ENCODE results near the gene FAF2.
A peak's percentile ranks its signal among the peaks of the same experiment; 100 is the strongest.
"Not testable (repeated sequence)": the region's sequence is repeated elsewhere in the genome, so short reads cannot be mapped to it uniquely, and the experiment has no call there.

FAF2 gene

GRCh38 chr5:176418251-176418650 lies 29.9 kb upstream of the FAF2 start:
- DNase-seq (ENCODE audit: low spot score): no peak

- no peak for DNase-seq (ENCODE audit: low spot score)
Measured at GRCh38 chr5:176420086-176420485, 28.1 kb upstream of the FAF2 start.

GRCh38 chr5:176420972-176421544 lies 27.1 kb upstream of the FAF2 start:
- no peak for DNase-seq (ENCODE audit: low spot score)

GRCh38 chr5:176424181-176424580 lies 24.0 kb upstream of the FAF2 start:
- no peak for DNase-seq (ENCODE audit: low spot score)

- no peak for DNase-seq (ENCODE audit: low spot score)
Measured at GRCh38 chr5:176425138-176425537, 23.0 kb upstream of the FAF2 start.

GRCh38 chr5:176425791-176426190 lies 22.4 kb upstream of the FAF2 start:
- DNase-seq (ENCODE audit: low spot score): no peak

- DNase-seq (ENCODE audit: low spot score): no peak
Measured at GRCh38 chr5:176426876-176427275, 21.3 kb upstream of the FAF2 start.

- no peak for DNase-seq (ENCODE audit: low spot score)
Measured at GRCh38 chr5:176427971-176428370, 20.2 kb upstream of the FAF2 start.

GRCh38 chr5:176429972-176430371 lies 18.2 kb upstream of the FAF2 start:
- no peak for DNase-seq (ENCODE audit: low spot score)

- DNase-seq (ENCODE audit: low spot score): no peak
Measured at GRCh38 chr5:176432707-176433106, 15.5 kb upstream of the FAF2 start.

- DNase-seq (ENCODE audit: low spot score): no peak
Measured at GRCh38 chr5:176436656-176437055, 11.5 kb upstream of the FAF2 start.

GRCh38 chr5:176438959-176439757 lies 9.0 kb upstream of the FAF2 start:
- no peak for DNase-seq (ENCODE audit: low spot score)

- no peak for DNase-seq (ENCODE audit: low spot score)
Measured at GRCh38 chr5:176440927-176441706, 7.1 kb upstream of the FAF2 start.

GRCh38 chr5:176441921-176442323 lies 6.3 kb upstream of the FAF2 start:
- peak; percentile 30 for DNase-seq (ENCODE audit: low spot score)

- DNase-seq (ENCODE audit: low spot score): not testable (repeated sequence)
Measured at GRCh38 chr5:176442911-176443310, 5.3 kb upstream of the FAF2 start.

- no peak for DNase-seq (ENCODE audit: low spot score)
Measured at GRCh38 chr5:176444742-176445141, 3.4 kb upstream of the FAF2 start.

GRCh38 chr5:176446028-176446665 lies 2.0 kb upstream of the FAF2 start:
- DNase-seq (ENCODE audit: low spot score): no peak

- no peak for DNase-seq (ENCODE audit: low spot score)
Measured at GRCh38 chr5:176446884-176447590, 1.1 kb upstream of the FAF2 start.

GRCh38 chr5:176447591-176447977 lies 601 bp upstream of the FAF2 start:
- no peak for DNase-seq (ENCODE audit: low spot score)

GRCh38 chr5:176450077-176450476 lies 1.9 kb downstream of the FAF2 start:
- no peak for DNase-seq (ENCODE audit: low spot score)

GRCh38 chr5:176454724-176455394 lies 6.7 kb downstream of the FAF2 start:
- no peak for DNase-seq (ENCODE audit: low spot score)
